ENCODE measurements around the gene EOMES.
"Not testable (repeated sequence)": the region's sequence is repeated elsewhere in the genome, so short reads cannot be mapped to it uniquely, and the experiment has no call there.

EOMES gene

DNA sequence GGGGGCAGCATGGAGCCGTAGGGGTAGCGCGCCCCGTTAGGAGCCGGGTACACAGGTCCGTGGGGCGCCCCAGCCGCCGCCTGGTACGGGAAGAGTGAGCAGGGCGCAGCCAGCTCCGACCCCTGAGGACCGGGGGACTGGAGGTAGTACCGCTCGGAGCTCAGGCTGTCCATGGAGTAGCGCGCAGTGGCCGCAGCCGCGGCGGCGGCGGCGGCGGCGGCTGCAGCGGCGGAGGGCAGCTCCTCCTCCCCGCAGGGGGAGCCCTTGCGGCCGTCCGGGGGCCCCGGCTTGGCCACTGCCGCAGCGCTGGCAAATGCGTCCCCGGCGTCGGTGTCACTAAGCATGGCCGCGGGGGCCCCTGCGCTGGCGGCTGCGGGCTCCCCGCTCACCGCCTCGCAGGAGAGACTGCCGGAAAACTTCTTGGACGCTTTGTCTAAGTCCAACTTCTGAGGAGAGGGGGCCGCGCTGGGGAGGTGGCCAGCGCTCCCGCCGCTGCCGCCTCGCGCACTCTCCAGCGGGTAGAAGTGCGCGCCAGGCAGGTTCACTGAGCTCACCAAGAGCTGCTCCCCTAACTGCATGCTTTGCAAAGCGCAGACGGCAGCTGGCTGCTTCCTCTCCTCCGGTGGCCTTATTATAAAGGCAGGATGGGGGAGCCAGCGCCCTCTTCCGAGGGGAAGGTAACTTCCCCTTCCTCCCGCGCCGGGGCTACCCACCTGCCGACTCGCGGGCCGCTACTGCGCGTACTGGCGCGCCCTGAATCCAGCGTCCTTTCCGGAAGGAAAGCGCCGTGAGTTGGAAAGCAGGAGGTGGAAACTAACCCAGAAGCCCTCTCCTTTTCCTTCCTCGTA, at the start of gene EOMES:
TSS of gene EOMES (minus strand) at position 607 of the 848 bp plus-strand sequence. CDS start at position 578, 29 bp downstream.
- peak; percentile 67 to 71 for DNase-seq

DNA sequence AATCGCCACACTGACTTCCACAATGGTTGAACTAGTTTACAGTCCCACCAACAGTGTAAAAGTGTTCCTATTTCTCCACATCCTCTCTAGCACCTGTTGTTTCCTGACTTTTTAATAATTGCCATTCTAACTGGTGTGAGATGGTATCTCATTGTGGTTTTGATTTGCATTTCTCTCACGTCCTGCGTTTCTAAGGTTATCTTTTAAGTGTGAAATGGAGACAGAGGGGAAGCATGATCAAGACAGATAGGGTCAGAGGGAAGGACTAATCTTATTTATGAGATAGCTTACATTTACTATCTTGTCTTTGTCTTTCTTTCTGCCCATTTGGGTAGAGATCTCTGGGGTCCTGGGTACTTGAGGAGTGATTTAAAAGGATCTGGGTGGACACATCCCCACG, 48.3 kb upstream of the EOMES start:
- DNase-seq, result not testable (repeated sequence)

DNA sequence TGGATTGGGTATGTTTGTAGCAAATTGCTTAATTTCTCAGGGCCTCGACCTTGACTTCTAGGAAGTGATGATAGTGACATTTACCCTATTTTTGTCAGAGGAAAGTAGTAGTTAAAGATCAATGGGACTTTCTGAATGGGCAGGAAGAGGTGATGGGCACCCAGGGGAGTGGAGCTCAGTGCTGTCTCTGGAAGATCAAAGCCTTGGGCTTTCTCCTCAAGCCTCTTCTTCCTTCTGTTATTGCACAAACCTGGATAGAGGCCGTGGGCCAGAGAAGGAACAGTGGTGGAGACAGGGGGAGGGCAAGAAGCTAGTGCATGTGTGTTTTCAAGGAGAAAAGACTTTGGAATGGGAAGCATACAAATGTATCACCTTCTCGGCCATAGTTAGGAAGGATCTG, 44.9 kb upstream of the EOMES start:
- DNase-seq, result no peak

DNA sequence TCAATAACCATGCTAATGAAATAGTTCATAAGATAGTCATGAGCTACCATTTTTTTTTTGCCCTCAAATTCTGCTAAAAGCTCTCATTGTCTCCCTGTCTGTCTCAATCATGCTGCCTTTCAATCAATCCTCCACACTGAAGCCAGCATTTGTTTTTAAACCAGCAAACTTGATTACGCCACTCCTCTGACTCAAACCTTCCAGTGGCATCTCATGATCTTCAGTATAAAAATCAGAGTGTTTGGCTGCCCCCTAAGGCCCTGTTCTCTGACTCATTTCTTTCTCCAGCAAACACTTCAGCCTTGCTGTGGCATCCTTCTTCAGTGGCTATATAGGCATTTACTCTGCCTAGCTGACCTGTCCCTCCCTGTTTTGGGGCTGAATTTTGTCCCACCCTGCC, 36.0 kb upstream of the EOMES start:
- peak in 1 of 2 donors; percentile 4 for DNase-seq

DNA sequence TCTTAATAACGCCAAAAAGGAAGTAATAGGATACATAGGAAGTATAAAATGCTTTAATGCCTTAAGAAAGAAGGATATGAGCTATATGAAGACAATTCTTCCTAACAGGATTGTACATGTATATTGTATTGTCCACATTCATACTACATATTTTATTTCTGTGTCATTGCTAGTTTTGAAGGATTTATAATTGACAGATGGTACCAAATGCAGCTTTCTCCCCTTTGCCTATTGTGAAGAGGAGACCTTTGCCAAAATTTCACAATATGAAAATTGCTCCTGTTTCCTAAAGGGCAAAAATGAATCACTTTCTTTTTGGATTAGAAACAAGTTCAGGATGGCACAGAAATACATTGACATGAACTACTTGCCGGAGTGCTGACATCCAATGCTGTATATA, 34.8 kb upstream of the EOMES start:
- DNase-seq, result no peak

DNA sequence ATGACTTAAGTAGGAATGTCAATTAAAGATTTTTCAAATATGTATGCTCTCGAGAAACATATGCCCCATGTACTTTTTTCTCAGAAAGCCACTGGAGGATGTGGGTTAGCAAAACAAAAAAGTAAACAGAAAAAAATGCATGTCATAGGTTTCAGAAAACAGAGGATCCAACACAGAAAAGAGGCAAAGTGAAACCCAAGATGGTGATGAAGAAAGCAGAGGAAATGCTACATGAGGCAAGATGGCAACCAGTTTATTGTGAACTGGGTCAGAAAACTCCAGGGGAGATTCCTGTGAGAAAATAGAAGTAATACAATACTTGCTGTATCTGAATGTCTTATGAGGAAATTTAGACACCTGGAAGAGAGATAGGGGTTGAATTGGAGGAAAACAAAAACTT, 30.8 kb upstream of the EOMES start:
- no peak for DNase-seq

DNA sequence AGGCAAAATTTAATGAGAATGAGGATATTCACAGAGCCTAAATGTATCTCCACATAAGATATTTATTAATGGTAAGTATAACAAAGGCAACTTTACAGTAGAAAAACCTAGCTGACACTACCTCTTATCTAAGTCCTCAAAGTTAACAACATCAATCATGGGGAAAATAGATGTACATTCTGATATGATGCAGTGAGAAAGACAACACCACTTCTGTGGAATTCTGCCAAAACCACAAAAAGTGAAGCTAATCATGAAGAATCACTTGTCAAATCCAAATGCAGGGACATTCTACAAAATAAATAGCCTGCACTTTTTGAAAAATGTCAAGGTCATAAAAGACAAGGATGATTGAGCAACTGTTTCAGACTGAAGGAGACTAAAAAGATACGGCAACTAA, 27.5 kb upstream of the EOMES start:
- no peak for DNase-seq

DNA sequence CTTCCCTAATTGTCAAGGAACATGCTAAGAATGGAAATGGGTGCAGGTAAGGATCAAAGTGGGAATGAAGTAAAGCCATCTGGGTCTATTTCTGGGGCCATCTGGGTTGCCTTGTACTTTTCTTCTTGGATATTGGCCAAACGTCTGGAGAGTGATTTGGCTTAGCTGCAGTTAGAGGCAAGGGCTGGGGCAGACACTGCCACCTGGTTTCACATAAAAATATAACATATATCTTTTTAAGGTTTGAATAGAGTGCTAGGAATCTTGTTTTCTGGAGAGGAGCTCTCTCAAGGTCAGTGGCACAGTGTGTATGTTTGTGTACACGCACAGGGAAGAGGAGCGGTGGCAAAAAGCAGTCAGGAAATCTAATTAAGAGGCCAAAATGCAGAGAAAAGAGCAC, 24.7 kb upstream of the EOMES start:
- no peak for DNase-seq

DNA sequence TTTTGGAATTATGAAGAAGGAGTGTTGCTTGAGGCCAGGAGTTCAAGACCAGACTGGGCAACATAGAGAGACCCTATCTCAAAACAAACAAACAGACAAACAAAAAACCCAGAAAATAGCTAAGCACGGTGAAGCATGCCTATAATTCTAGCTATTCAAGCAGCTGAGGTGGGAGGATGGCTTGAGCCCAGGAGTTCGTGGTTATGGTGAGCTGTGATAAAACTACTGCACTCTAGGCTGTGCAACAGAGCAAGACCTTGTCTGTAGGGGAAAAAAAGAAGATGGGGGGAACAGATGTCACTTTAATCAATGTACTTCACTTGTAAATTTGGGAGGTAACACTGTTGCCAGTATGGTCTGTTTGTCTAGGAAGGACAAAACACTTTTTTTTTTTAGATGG, 18.7 kb upstream of the EOMES start:
- no peak for DNase-seq

DNA sequence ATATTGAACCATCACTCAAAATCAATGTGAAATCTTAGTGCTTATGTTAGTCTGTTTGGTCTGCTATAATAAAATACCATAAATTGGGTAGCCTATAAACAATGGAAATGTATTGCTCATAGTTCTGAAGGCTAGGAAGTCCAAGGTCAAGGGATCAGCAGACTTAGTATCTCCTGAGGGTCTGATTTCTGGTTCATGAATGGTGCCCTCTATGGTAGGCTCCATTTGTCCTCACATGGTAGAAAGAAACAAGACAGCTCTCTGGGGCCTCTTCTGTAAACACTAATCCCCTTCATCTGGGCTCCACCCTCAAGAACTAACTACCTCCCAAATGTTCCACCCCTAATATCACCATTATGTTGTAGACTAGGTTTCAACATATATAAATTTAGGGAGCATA, 15.0 kb upstream of the EOMES start:
- no peak for DNase-seq

DNA sequence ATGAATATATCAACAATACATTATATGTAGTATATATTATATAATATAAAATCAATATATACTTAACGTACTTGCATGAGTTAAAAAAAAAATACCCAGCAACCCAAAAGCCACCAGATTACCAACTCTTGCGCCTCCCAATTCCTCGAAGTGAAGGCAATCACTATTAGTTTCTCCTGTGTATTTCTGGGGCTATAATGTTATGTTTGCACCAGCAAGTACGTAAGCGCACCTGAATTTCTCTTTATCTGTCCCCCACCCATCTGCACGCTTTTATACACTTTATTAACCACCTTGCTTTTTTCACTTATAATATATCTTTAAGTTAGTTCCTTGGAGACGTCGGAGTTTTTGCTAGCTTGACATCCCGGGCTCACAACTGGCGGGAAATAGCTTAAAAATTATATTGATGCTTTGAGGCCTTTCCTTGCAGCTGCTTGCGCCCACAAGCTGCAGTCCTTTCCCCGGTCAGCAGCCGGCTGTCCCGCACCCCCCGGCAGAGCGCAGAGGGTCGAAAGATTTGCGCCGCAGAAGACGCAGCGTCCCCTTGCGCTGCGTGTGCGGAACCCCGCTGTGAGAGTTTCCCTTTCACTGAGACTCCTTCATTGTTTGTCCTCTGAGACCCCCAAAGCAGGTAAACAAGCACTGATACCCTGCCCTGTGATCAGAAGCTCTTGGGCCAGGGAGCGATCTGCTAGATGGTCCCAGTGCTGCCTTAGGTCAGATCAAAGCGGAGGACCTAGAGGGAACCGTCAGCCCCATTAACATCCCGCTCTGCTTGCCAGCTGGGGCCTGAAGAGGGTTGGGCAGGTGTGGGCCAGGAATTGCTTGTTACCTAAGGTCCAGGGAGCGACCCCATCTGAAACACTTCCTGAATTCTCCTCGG, 8.9 kb upstream of the EOMES start:
- no peak for DNase-seq

DNA sequence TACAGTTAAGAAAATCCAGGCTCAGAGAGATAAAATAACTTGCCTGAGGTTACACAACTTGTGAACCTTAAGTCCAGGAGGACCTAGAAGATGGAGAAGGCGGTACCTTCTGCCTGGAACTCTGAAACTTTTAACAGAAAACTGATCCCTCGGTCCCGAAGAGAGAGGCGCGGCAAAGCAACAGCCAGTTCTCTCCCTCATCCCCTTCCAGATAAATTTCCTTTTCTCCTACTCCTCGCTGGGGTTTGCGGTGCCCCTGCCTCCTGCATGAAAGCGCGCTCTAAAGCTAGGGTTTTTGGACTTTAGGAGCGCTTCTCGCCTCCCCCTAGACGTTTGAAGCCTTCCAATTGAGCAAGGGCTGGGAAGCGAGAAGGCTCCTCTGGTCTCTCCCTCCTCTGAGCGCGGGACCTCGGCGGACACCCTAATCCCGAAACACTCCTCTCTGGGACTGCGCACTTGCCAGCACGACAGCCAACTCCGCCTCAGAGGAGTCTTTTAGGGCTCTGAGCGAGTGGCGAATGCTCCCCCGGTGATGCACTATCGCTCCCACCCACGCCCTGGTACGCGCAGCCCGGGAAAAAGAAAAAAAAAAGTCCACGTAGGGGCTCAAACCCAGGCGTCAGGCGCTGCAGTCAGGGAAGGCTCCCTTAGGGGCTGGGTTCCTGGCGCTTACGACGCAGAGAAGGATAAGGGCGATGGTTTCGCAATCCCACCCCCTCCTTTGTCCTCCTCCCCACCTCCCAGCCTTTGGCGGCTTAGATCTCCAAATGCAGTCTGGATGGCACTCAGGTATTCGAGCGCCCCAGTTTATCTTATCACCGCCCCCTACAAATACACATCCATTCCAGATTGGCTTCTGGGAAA, 7.9 kb upstream of the EOMES start:
- peak; percentile 26 to 43 for DNase-seq

DNA sequence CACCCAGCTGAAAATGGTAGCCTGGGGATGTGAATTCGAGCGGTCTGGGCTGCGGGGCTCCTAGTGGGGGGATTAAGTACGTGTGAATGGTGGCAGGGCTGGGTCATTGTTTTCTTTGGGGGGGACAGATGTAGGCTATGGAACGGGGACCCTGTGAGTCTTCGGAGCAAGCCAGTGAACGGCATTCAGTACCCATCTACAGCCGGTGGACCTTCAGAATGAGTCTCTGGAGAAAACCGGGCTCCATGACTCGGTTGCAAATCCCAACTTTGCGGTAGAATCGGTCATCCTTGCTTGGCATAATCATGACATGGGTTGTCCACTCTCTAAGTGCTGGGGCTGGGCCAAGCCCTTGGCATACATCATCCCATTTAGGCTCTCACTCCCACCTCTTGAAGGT, 7.2 kb upstream of the EOMES start:
- no peak for DNase-seq

DNA sequence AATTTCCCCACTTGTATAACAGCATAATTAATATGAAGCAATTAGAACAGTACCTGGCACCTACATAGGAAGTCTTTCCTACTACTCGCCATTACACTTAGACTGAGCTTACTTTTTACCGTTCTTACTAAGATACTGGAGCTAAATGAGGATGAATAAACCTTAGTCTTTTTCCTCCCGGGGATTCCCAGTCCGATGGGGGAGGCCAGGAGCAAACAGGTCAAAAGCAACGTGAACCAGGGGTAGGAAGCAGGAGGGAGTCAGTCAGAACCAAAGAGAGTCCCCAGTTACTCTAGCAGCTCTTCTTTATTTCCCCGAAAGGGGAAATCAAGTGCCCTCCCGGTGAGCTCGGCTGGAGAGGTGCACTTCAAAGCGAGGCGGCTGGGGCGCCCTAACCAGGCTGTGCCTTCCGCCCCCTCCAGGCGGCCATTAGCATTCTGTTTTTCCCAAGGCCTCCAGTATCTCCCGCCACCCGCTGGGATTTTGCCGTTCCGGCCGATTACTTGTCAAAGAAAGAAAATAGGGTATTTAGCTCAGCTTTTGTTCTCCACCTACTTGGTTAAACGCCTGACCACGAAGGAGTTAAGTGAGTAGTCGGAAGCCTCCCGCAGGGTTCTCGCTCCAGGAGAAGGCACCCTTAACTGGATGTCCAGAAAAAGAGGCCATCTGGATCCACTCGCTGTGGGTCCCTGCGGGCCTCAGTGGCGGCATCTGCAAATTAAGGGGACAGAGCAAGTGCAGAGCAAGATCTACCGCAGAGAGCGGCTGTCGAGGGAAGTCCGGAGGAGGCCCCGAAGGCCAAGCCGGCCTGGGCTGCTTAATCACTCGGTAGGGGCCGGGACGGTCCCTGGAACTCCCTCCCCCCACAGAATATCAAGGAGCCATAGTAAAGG, 6.3 kb upstream of the EOMES start:
- DNase-seq, result peak; percentile 21 to 43

DNA sequence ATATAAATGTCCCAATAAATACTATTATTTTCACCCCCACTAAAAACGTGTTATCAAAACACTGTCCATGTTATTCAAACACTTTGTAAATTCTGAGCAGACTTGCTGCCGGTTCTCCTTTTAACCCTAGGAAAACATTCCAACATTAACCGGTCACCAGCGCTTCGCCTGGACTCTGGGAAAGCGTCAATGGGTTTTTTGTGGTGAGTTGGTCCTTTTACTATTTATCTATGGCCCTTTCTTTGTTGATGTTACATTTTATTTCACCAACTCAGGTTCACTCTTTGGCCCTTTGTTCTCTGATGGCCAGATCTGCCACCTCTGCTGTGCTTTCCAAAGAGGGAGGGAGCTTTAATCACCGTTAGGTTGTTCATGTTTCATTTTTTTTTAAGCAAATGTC, 4.1 kb upstream of the EOMES start:
- DNase-seq, result no peak

DNA sequence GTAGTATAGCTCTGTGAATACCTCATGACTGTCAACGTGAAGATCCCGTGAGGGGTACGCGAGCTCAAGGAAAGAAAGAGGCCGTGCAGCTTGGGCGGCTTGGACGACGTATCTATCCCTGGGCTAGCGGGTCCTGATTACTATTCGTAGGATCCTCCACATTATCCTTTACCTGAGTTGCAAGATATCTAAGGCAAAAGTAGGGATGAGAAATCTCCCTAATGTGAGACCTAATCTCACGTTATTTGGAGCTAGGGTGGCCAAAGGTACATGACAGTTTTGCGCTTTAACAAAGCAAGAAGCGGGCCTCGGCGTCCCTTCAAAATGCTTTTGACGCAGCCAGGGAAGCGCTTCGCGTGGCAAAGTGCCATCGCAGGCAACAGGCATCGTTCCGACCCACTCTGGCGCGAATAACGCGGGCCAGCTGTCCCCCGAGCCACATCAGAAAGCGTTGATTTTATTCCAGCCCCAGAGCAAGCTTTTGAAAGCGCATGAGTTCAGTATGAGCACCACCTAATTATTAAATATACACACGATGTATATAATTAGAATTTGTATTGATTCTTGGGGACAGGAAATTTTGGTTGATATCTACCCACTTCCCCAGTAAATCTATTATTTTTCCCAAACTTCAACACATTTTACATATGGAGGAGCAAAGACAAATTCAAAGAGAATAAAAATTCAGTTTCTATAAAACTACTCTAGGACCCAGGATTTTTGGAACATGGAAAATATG, 2.5 kb upstream of the EOMES start:
- no peak for DNase-seq

DNA sequence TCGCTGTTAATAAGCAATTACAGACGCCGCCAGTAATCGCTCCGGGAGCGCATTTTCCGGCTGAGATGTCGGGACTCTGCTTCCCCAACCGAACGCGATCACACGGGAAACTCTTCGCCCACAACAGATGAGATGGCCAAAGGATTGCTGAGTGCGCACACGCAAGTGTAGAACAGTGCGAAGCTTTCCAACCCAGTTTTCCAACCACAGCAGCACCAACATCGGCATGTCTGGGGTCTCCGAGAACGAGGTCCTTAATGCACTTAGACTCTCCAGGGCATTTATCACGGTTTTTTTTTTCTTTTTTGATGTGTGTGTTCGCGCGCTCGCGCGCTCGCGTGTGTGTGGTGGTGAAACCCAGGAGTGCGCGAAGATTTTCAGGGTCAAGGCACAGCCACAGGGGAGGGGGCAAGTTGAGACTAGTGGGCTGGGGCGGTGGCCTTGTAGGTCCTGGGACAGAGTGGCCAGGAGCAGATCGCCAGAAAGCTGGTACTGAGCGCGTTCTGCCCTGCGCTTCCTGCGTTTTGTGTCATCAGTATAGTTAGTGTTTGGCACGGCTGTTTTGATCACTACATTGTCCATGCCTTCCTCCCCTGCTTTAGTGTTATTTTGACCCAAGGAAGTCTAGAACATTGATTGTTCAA, 1.8 kb upstream of the EOMES start:
- DNase-seq, result peak; percentile 19 to 26

DNA sequence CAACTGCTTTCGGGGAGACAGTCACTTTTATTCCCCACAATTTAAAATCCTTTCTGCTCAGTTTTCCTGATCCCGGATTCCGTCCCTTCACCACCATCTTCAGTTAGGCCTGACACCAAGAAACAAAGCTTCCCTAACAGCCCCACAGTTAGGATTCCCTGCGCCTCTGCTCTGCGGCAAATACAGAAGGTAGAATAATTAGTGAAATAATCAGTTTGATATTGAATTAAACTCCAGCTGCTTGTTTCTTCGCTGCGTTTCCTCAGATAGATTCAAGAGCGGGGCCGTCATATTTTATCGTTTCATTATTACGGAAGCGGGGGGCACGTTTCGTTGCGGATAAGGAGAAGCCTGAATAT, 1.3 kb upstream of the EOMES start:
- no peak for DNase-seq

DNA sequence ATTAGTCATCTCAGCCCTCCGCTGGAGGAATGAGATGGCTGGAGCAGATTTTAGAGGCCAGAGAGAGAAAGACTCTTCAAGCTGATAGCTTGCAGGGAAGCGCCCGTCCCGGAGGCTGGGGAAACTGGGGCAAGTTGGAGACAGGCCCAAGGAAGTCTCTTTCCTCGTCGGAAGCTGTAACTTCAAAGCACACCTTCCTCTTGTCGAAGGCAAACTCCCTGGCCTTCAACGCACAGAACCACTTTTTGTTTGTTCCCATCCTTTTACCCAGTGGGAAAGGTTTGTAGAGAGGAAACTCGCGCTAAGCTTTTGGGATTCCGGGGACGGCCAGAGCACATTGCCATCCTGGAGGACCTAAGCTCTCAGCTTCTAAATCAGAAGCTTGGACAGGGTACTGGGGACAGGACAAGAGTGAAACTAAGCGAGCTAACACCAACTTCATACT, 900 bp upstream of the EOMES start:
- DNase-seq, result peak in 1 of 2 donors; percentile 5

DNA sequence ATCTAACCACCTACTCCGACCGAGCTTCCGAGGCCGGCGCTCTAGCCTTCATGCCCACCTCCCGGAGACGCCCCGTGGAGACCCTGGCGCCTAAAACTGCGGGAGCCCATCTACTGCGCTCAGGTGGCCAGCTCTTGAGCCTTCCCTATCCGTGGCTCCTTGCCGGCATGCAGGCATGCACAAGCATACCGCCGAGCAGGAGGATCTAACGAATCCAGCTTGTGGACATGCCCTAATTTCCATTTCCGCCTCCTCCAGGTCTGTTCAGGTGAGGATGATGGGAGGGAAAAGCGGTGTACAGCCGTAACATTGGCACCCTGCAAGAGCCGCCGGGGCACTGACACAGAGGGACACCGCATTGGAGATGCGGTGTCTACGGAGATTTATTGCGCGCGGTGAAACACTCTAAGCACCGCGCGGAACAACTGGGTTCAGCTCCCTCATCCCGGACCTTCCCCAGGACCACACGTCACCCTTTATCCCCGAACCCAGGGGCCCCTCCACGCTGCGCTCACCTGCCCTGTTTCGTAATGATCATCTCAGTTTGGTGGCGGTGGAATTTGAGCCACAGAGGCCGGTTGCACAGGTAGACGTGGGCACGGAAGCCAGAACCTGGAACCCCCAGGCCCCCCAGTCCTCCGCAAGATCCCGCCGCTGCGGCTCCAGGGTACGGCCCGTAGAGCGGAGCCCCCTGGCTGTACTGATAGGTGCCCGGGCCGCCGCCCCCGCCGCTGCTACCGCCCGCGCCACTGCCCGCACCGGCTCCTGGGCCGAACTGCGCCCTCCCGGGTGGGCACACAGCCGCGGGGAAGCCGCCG, 1.0 kb downstream of the EOMES start:
- DNase-seq, result peak; percentile 17 to 20
